RCC 7860 (cell line): ENCODE measurements around the gene SMARCC2.

Experiments
- DNase-seq: peaks from one replicate; pipeline ENCODE4 v3.0.0-alpha.2; 2015; ENCODE audit warnings: low spot score
- FAIRE-seq: peaks from 2 replicates; lab custom pipeline; 2012; peaks lifted over from hg19 to GRCh38; lab: Jason Lieb, UNC

Gene SMARCC2

GRCh38 chr12:56189099-56189917, at the start of gene SMARCC2:
SMARCC2 (minus strand) TSS chr12:56189483; CDS start chr12:56189461, 22 bp downstream.
- no peak for FAIRE-seq

GRCh38 chr12:56237552-56237951, 48.3 kb upstream of the SMARCC2 start:
- FAIRE-seq, result no peak
- DNase-seq, result no peak

More at GRCh38 chr12:56189099-56189917, at the start of gene SMARCC2:
- peak; percentile 72 for DNase-seq

- no peak for DNase-seq
- no peak for FAIRE-seq
Observed at GRCh38 chr12:56236985-56237384, 47.7 kb upstream of the SMARCC2 start.

- DNase-seq (no peak), FAIRE-seq (no peak)
Observed at GRCh38 chr12:56236091-56236490, 46.8 kb upstream of the SMARCC2 start.

GRCh38 chr12:56234746-56235436, 45.6 kb upstream of the SMARCC2 start:
- FAIRE-seq (no peak), DNase-seq (no peak)

- no peak for DNase-seq
Observed at GRCh38 chr12:56231184-56231582, 41.9 kb upstream of the SMARCC2 start.

GRCh38 chr12:56230432-56231183, 41.3 kb upstream of the SMARCC2 start:
- DNase-seq, result no peak
- no peak for FAIRE-seq

More at GRCh38 chr12:56231184-56231582, 41.9 kb upstream of the SMARCC2 start:
- FAIRE-seq, result no peak

GRCh38 chr12:56229916-56230431, 40.7 kb upstream of the SMARCC2 start, which contains the start of gene SLC39A5:
SLC39A5 (plus strand) TSS chr12:56230051; CDS start chr12:56231275, 1,224 bp downstream.
- FAIRE-seq, result no peak
- no peak for DNase-seq

- no peak for FAIRE-seq
- DNase-seq, result no peak
Observed at GRCh38 chr12:56229082-56229481, 39.8 kb upstream of the SMARCC2 start.

GRCh38 chr12:56224954-56225353, 35.7 kb upstream of the SMARCC2 start:
- FAIRE-seq (no peak), DNase-seq (no peak)

GRCh38 chr12:56224102-56224701, 34.9 kb upstream of the SMARCC2 start, which contains the start of gene NABP2:
NABP2 (plus strand) TSS chr12:56224342; CDS start chr12:56224857, 515 bp downstream.
- DNase-seq (peak; percentile 92), FAIRE-seq (peak; percentile 86)

- DNase-seq (no peak), FAIRE-seq (no peak)
Observed at GRCh38 chr12:56223571-56224101, 34.4 kb upstream of the SMARCC2 start.

- no peak for FAIRE-seq
- DNase-seq, result no peak
Observed at GRCh38 chr12:56222531-56222895, 33.2 kb upstream of the SMARCC2 start.

GRCh38 chr12:56221757-56222530, 32.7 kb upstream of the SMARCC2 start, which contains the start of gene RNF41:
RNF41 (minus strand) TSS chr12:56221922; CDS start chr12:56214047, 7,875 bp downstream.
- FAIRE-seq, result peak; percentile 84
- DNase-seq, result peak; percentile 93

- DNase-seq, result no peak
- no peak for FAIRE-seq
Observed at GRCh38 chr12:56221232-56221756, 32.0 kb upstream of the SMARCC2 start.

GRCh38 chr12:56220611-56221231, 31.4 kb upstream of the SMARCC2 start:
- FAIRE-seq (no peak), DNase-seq (no peak)

- no peak for FAIRE-seq
- no peak for DNase-seq
Observed at GRCh38 chr12:56219840-56220239, 30.6 kb upstream of the SMARCC2 start.

GRCh38 chr12:56216461-56216860, 27.2 kb upstream of the SMARCC2 start:
- DNase-seq, result no peak
- no peak for FAIRE-seq

GRCh38 chr12:56213878-56214277, 24.6 kb upstream of the SMARCC2 start:
- FAIRE-seq, result no peak

More at GRCh38 chr12:56213878-56214277, 24.6 kb upstream of the SMARCC2 start:
- no peak for DNase-seq
